LoVo (cell line): ENCODE measurements around the gene CSGALNACT2.

Experiments
- DNase-seq: peaks from one replicate; pipeline ENCODE4 v3.0.0-alpha.2; 2016; ENCODE audit warnings: low spot score

CSGALNACT2 gene

DNA sequence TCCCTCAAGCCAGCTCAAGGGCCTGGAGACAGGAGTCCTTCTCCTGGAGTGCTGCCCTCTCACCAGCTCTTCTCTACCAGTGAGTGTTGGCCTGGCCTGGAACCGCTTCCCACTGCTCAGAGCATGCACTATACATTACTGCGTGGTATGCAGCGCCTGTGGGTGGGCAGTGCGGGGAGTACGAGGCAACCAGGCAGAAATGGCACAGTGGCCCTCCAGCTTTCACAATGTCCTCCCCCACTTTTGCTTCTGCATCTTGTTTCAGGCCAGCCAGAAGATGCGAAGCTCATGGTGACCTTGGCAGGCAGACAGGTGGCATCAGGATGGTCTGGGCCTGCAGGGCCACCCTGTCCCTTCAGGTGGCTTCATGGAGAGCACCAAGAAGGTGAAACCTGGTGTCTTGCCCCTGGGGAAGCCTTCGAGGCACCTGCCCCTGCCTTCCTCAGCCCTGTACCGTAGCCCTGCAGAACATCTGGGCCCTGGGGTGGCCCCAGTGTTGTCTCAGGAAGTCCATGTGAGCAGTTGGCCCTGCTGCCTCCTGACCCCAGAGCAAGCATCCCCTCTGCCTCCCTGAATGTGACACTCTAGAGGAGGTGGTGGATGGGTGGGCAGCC is 92.8 kb downstream of the CSGALNACT2 start:
- DNase-seq: no peak

- no peak for DNase-seq
These were observed 93.4 kb downstream of the CSGALNACT2 start for GRCh38 chr10:43231523-43232078.

GRCh38 chr10:43233601-43234430 is 95.6 kb downstream of the CSGALNACT2 start:
- DNase-seq: no peak

- no peak for DNase-seq
These were observed 96.3 kb downstream of the CSGALNACT2 start for GRCh38 chr10:43234471-43235041.
